Natural killer cell (primary cell): Measurements from ENCODE around the gene KAZN. TPM values are rescaled to one million over a fixed set of nuclear protein-coding genes. Genes with fewer than 3 reads are reported as not detected.
A peak's percentile ranks its signal among the peaks of the same experiment; 100 is the strongest.

Experiments
- ATAC-seq, 3 donors: fragments of 150-1000 bp in 2 of 3; fragments of 200-7000 bp in 1 of 3; cut with Tn5 transposase; 1 replicate in 1 of 3; 2 replicates in 2 of 3; pipeline ENCODE4 v1.10.0; 2021; ENCODE audit warnings: mild to moderate bottlenecking in 2 of 3, moderate library complexity in 2 of 3
- DNase-seq, 2 donors: peaks; one replicate each; pipeline versions ENCODE4 v3.0.0 to v3.0.0-alpha.2; 2013 to 2021; ENCODE audit warnings: mixed read lengths in 1 of 2
- H3K27ac ChIP-seq: one replicate; pipeline ENCODE4 v1.5.1; 2013; ENCODE audit warnings: mild to moderate bottlenecking, low read length
- H3K27me3 ChIP-seq: one replicate; pipeline ENCODE4 v1.6.1; 2013; ENCODE audit warnings: low read length; ENCODE audit not compliant: control insufficient read depth, insufficient read depth
- H3K36me3 ChIP-seq: one replicate; pipeline ENCODE4 v1.6.1; 2013; ENCODE audit warnings: low read length; ENCODE audit not compliant: control insufficient read depth, insufficient read depth
- H3K4me1 ChIP-seq: one replicate; pipeline ENCODE4 v1.6.1; 2013; ENCODE audit warnings: low read length; ENCODE audit not compliant: control insufficient read depth, insufficient read depth
- H3K4me3 ChIP-seq: one replicate; pipeline ENCODE4 v1.5.1; 2013; ENCODE audit warnings: low read length
- H3K9me3 ChIP-seq: one replicate; pipeline ENCODE4 v1.6.1; 2013; ENCODE audit warnings: low read length; ENCODE audit not compliant: control insufficient read depth, insufficient read depth
- H3K27ac Mint-ChIP-seq, 2 donors: one replicate each; pipeline ENCODE4 v1.8.0; 2022; ENCODE audit warnings: mild to moderate bottlenecking in 2 of 2, mixed read lengths in 2 of 2, moderate library complexity in 1 of 2
- H3K27me3 Mint-ChIP-seq, 2 donors: one replicate each; pipeline ENCODE4 v1.8.0; 2022; ENCODE audit warnings: low read depth in 2 of 2, mixed read lengths in 2 of 2
- H3K36me3 Mint-ChIP-seq: one replicate; pipeline ENCODE4 v1.8.0; 2022; ENCODE audit warnings: mixed read lengths
- H3K4me1 Mint-ChIP-seq, 2 donors: one replicate each; pipeline ENCODE4 v1.8.0; 2022; ENCODE audit warnings: mixed read lengths in 2 of 2
- H3K4me3 Mint-ChIP-seq: one replicate; pipeline ENCODE4 v1.8.0; 2022; ENCODE audit warnings: mild to moderate bottlenecking, moderate library complexity, mixed read lengths
- H3K9me3 Mint-ChIP-seq, 2 donors: one replicate each; pipeline ENCODE4 v1.8.0; 2022; ENCODE audit warnings: mixed read lengths in 2 of 2
- WGBS: methylation state at CpG from one replicate; pipeline ENCODE4 v1.1.7; 2013; ENCODE audit warnings: missing lambda C conversion rate; ENCODE audit not compliant: insufficient coverage; 5-methylcytosine and 5-hydroxymethylcytosine counted together
- intact Hi-C: fragments of 100-400 bp; cut with micrococcal nuclease; formaldehyde crosslinking; loops from one replicate; pipeline ENCODE4 v1.14.2; 2022
- total RNA-seq, 4 donors: library from RNA; stranded (reverse); fragments of 120-200 nt in 1 of 4; gene quantifications; one replicate each; pipeline versions ENCODE4 v1.2.3 to v1.2.4, GENCODE V29; 2013 to 2022
- TF ChIP-seq, protein P1 (sequence below): fragments of 200-600 bp; IDR thresholded peaks from one replicate; pipeline ENCODE4 v1.8.0; 2022; ENCODE audit warnings: antibody characterized with exemption

Gene KAZN
- total RNA-seq, 3 donors from 2014 or later (not counting 1 experiment from before 2014, with no cell fraction given), result 1.2 to 2.0 (median 1.7) TPM

DNA sequence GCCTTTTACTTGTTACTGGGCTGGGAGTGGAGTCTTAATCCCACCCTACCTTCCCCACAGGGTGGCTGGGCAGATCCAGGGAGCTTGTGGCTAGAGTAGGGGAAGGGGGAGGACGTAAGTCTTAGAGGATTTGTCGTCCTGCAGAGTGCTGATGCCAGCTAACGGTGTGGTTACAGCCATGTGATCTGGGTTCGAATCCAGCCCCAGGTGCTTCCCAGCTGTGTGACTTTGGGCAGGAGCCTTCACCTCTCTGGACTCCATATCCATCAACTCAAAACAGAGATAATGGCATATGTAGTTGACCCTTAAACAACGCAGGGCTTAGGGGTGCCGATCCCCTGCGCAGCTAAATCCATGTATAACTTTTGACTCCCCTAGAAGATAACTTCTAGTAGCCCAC lies 446.6 kb downstream of the KAZN start:
- H3K4me3 ChIP-seq, result no peak overlapping the region
- H3K4me1 ChIP-seq, result no peaks in the 10 kb centered on the region
- H3K27me3 Mint-ChIP-seq, result no peaks in the 10 kb centered on the region
- no peaks in the 10 kb centered on the region for H3K27me3 ChIP-seq
- WGBS, result 77% methylated on average over 7 of the region's 7 CpGs
- peaks cover 0 to 5% of the 10 kb centered on the region in 2 donors for H3K4me1 Mint-ChIP-seq
- no peak overlapping the region for H3K27ac Mint-ChIP-seq
- H3K9me3 ChIP-seq, result no peaks in the 10 kb centered on the region
- no peaks in the 10 kb centered on the region for H3K9me3 Mint-ChIP-seq
- DNase-seq (no peak), ATAC-seq (no peak)
- intact Hi-C loops, result no loop called here
- TF ChIP-seq, protein P1, sequence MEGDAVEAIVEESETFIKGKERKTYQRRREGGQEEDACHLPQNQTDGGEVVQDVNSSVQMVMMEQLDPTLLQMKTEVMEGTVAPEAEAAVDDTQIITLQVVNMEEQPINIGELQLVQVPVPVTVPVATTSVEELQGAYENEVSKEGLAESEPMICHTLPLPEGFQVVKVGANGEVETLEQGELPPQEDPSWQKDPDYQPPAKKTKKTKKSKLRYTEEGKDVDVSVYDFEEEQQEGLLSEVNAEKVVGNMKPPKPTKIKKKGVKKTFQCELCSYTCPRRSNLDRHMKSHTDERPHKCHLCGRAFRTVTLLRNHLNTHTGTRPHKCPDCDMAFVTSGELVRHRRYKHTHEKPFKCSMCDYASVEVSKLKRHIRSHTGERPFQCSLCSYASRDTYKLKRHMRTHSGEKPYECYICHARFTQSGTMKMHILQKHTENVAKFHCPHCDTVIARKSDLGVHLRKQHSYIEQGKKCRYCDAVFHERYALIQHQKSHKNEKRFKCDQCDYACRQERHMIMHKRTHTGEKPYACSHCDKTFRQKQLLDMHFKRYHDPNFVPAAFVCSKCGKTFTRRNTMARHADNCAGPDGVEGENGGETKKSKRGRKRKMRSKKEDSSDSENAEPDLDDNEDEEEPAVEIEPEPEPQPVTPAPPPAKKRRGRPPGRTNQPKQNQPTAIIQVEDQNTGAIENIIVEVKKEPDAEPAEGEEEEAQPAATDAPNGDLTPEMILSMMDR, result no peak
- H3K27ac ChIP-seq, result no peak overlapping the region
- H3K36me3 ChIP-seq, result no peaks in the 10 kb centered on the region
- no peaks in the 10 kb centered on the region for H3K36me3 Mint-ChIP-seq
- no peak overlapping the region for H3K4me3 Mint-ChIP-seq

DNA sequence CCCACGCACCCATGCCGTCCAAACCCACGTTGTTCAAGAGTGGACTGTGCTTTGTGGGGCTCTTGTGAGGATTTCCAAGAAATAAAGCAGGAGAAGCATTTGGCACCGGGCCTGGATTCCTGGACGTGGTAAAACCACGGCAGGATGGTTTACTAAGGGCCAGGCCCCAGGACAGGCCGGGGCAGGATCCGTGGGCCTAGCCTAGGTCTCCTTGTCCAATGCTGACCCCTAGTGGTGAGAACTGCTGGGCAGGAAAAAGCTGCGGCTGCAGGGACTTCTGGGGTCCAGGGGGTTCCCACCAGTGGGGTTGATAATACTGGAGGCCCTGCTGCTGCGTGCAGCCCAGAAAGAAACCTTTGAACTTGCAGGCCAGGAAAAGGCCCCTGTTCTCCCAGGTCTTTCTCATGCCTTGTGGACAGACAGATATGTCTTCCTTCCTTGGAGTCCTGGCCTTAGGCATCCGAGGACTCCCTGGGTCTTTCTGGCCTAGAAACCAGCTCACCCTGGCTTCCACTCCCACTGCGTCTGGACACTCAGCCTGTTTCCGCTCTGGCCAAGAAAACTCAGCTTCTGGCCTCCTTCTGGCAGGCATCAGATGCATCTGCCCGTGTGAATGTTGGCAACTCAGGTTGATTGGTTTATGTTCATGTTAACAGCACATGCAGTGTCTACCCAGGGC lies 448.1 kb downstream of the KAZN start:
- DNase-seq (peak; percentile 60 to 67), ATAC-seq (peak; percentile 66 to 88 (median 80))
- Mint-ChIP-seq H3K36me3 (no peaks in the 10 kb centered on the region), H3K4me3 (no peak overlapping the region), H3K27ac (no peak overlapping the region), H3K27me3 (no peaks in the 10 kb centered on the region), H3K4me1 (peaks cover 0 to 6% of the 10 kb centered on the region in 2 donors), H3K9me3 (no peaks in the 10 kb centered on the region)
- TF ChIP-seq, protein P1, result peak; percentile 90
- 51% methylated on average over 14 of the region's 14 CpGs for WGBS
- no peak overlapping the region for H3K27ac ChIP-seq
- no peaks in the 10 kb centered on the region for H3K9me3 ChIP-seq
- no peaks in the 10 kb centered on the region for H3K27me3 ChIP-seq
- H3K36me3 ChIP-seq, result no peaks in the 10 kb centered on the region
- H3K4me1 ChIP-seq, result no peaks in the 10 kb centered on the region
- intact Hi-C loops, result loop anchor here (1.0 to 2.0 kb wide), 2 partner anchors 54 to 267 kb away; no protein-coding TSS in a partner anchor
- H3K4me3 ChIP-seq, result no peak overlapping the region

DNA sequence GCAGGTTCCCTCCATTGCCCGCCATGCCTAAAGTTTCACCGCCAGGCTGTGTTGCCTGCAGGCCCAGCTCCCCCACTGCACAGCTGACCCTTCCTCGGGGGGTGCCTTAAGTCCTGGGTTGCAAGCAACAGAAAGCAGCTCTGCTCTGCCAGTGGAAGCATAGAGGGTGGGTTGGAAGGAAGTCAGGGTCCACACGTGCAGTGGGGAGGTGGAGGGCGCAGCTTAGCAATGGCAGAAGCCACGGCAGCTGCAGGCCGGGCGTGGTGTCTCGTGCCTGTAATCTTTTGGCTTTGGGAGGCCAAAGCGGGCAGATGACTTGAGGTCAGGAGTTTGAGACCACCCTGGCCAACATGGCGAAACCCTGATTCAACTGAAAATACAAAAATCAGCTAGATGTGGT lies 448.8 kb downstream of the KAZN start:
- H3K4me1 ChIP-seq, result no peaks in the 10 kb centered on the region
- H3K4me3 Mint-ChIP-seq, result no peak overlapping the region
- no peaks in the 10 kb centered on the region for H3K9me3 ChIP-seq
- no peak overlapping the region for H3K27ac ChIP-seq
- no peaks in the 10 kb centered on the region for H3K36me3 ChIP-seq
- intact Hi-C loops, result loop anchor here (2.0 kb wide), 1 partner anchor 54 kb away; no protein-coding TSS in a partner anchor
- H3K27me3 Mint-ChIP-seq, result no peaks in the 10 kb centered on the region
- H3K27ac Mint-ChIP-seq, result no peak overlapping the region
- no peak for DNase-seq
- H3K27me3 ChIP-seq, result no peaks in the 10 kb centered on the region
- no peak overlapping the region for H3K4me3 ChIP-seq
- TF ChIP-seq, protein P1, result no peak
- no peaks in the 10 kb centered on the region for H3K9me3 Mint-ChIP-seq
- 86% methylated on average over 11 of the region's 11 CpGs for WGBS
- H3K36me3 Mint-ChIP-seq, result no peaks in the 10 kb centered on the region
- H3K4me1 Mint-ChIP-seq, result peaks cover 0 to 12% of the 10 kb centered on the region in 2 donors
- ATAC-seq, result no peak
